Naive thymus-derived CD4-positive, alpha-beta T cell (primary cell): ENCODE results near the gene CEPT1. TPM values are rescaled to one million over a fixed set of nuclear protein-coding genes. Genes with fewer than 3 reads are reported as not detected.

Source experiments
- ATAC-seq: fragments of 150-1000 bp; cut with Tn5 transposase; 2 replicates; pipeline ENCODE4 v1.10.0; 2021; ENCODE audit warnings: mild to moderate bottlenecking, moderate library complexity
- CTCF ChIA-PET: fragments of 350-600 bp; sonication (Branson Sonifier 250); formaldehyde crosslinking; loops from one replicate; lab custom pipeline; 2021; ENCODE audit warnings: antibody characterized with exemption; lab: Charles Lee
- POLR2A ChIA-PET: fragments of 350-600 bp; sonication (Branson Sonifier 250); formaldehyde crosslinking; loops from one replicate; lab custom pipeline; 2021; ENCODE audit warnings: antibody characterized with exemption, inconsistent platforms; lab: Charles Lee
- DNase-seq, 9 donors: peaks; one replicate each; pipeline versions ENCODE4 v3.0.0 to v3.0.0-alpha.2; 2020 to 2022; ENCODE audit warnings: mixed read lengths in 1 of 9
- H3K27ac ChIP-seq: one replicate; pipeline ENCODE4 v1.7.0; 2013; ENCODE audit warnings: mild to moderate bottlenecking, low read depth, low read length, moderate library complexity
- H3K27me3 ChIP-seq, 2 donors: one replicate each; pipeline ENCODE4 v1.7.0; 2013; ENCODE audit warnings: low read length in 2 of 2, mild to moderate bottlenecking in 2 of 2, moderate library complexity in 2 of 2; ENCODE audit not compliant: control insufficient read depth in 2 of 2, insufficient read depth in 2 of 2
- H3K36me3 ChIP-seq, 3 experiments: 1 replicate in 2 of 3; 2 replicates in 1 of 3; pipeline ENCODE4 v1.7.0; 2013; ENCODE audit warnings: low read length in 3 of 3, mild to moderate bottlenecking in 3 of 3, moderate library complexity in 1 of 3; ENCODE audit not compliant: insufficient read depth in 3 of 3, control insufficient read depth in 2 of 3
- H3K4me1 ChIP-seq, 2 donors: one replicate each; pipeline ENCODE4 v1.7.0; 2013; ENCODE audit warnings: low read length in 2 of 2, mild to moderate bottlenecking in 2 of 2, moderate library complexity in 1 of 2; ENCODE audit not compliant: control insufficient read depth in 2 of 2, insufficient read depth in 2 of 2
- H3K4me3 ChIP-seq: 2 replicates; pipeline ENCODE4 v1.7.0; 2013; ENCODE audit warnings: mild to moderate bottlenecking, low read length
- H3K9me3 ChIP-seq, 3 experiments: 1 replicate in 2 of 3; 2 replicates in 1 of 3; pipeline ENCODE4 v1.7.0; 2013; ENCODE audit warnings: low read length in 3 of 3; ENCODE audit not compliant: control insufficient read depth in 2 of 3
- H3K27ac Mint-ChIP-seq, 9 donors: one replicate each; pipeline ENCODE4 v1.8.0; 2020 to 2022; ENCODE audit warnings: mixed read lengths in 9 of 9, mild to moderate bottlenecking in 8 of 9, moderate library complexity in 5 of 9, inconsistent platforms in 2 of 9
- H3K27me3 Mint-ChIP-seq, 5 donors: one replicate each; pipeline ENCODE4 v1.8.0; 2021 to 2022; ENCODE audit warnings: mixed read lengths in 5 of 5, mild to moderate bottlenecking in 1 of 5
- H3K36me3 Mint-ChIP-seq, 5 donors: one replicate each; pipeline ENCODE4 v1.8.0; 2020 to 2022; ENCODE audit warnings: mixed read lengths in 5 of 5, mild to moderate bottlenecking in 3 of 5, inconsistent platforms in 1 of 5
- H3K4me1 Mint-ChIP-seq, 7 donors: one replicate each; pipeline ENCODE4 v1.8.0; 2020 to 2022; ENCODE audit warnings: mixed read lengths in 7 of 7, mild to moderate bottlenecking in 3 of 7, inconsistent platforms in 1 of 7
- H3K4me3 Mint-ChIP-seq, 10 donors: one replicate each; pipeline ENCODE4 v1.8.0; 2020 to 2022; ENCODE audit warnings: mild to moderate bottlenecking in 10 of 10, mixed read lengths in 10 of 10, moderate library complexity in 6 of 10, inconsistent platforms in 2 of 10
- H3K9me3 Mint-ChIP-seq, 11 donors: one replicate each; pipeline ENCODE4 v1.8.0; 2020 to 2022; ENCODE audit warnings: mixed read lengths in 11 of 11, mild to moderate bottlenecking in 4 of 11, inconsistent platforms in 1 of 11, moderate library complexity in 1 of 11
- intact Hi-C, 2 donors: fragments of 100-400 bp; cut with micrococcal nuclease; formaldehyde crosslinking; loops; one replicate each; pipeline ENCODE4 v1.15.1; 2023
- polyA plus RNA-seq, 2 donors: library from polyadenylated mRNA; unstranded; fragments of 300-500 nt; fragmentation: Illumina TruSeq; gene quantifications; one replicate each; pipeline ENCODE4 v1.2.3, GENCODE V29; 2021
- total RNA-seq, 6 experiments: library from RNA in 5 of 6; stranded (reverse) in 5 of 6; gene quantifications; 1 replicate in 5 of 6; 2 replicates in 1 of 6; pipeline ENCODE4 v1.2.3 and lab custom pipeline; 2021 to 2026

Gene CEPT1
- total and polyA plus RNA-seq, 7 experiments from 2014 or later: 23.0 to 57.5 (median 39.7) TPM

- H3K9me3 ChIP-seq: no peaks in the 10 kb centered on the region
- no peaks in the 10 kb centered on the region for H3K9me3 Mint-ChIP-seq
- ChIA-PET CTCF (interaction anchor here (0.6 to 2.1 kb wide), 3 partner anchors 150 to 1531 kb away, joined by 3 to 6 read pairs (median 4); no protein-coding TSS in a partner anchor), POLR2A (interaction anchor here (0.6 to 1.2 kb wide), 5 partner anchors 56 to 337 kb away, joined by 3 to 6 read pairs (median 5); no protein-coding TSS in a partner anchor)
- peak overlapping the region in 8 of 10 donors; percentile 4 to 98 (median 66) for H3K4me3 Mint-ChIP-seq
- DNase-seq (peak in 1 of 9 donors; percentile 16), ATAC-seq (no peak)
- H3K27me3 ChIP-seq: no peaks in the 10 kb centered on the region
- no peak overlapping the region for H3K4me3 ChIP-seq
- H3K27me3 Mint-ChIP-seq: no peaks in the 10 kb centered on the region
- intact Hi-C loops: loop anchor here (5.0 kb wide), 6 partner anchors 55 to 805 kb away; partner anchors contain the start of gene RBM15 (in 1 of the 2)
- peaks cover 0 to 12% (median 0%) of the 10 kb centered on the region in 3 experiments for H3K36me3 ChIP-seq
- H3K36me3 Mint-ChIP-seq: peaks cover 4 to 23% (median 14%) of the 10 kb centered on the region in 5 donors
- peaks cover 18 to 36% of the 10 kb centered on the region in 2 donors for H3K4me1 ChIP-seq
- no peak overlapping the region for H3K27ac ChIP-seq
- peaks cover 50 to 87% (median 69%) of the 10 kb centered on the region in 7 donors for H3K4me1 Mint-ChIP-seq
- H3K27ac Mint-ChIP-seq: peak overlapping the region in 3 of 9 donors; percentile 20 to 92 (median 32)
Measured at GRCh38 chr1:111142356-111142975, 2.4 kb downstream of the CEPT1 start.

- Histone ChIP-seq H3K9me3 (no peaks in the 10 kb centered on the region), H3K4me3 (no peak overlapping the region), H3K27ac (no peak overlapping the region), H3K36me3 (peaks cover 0 to 20% (median 9%) of the 10 kb centered on the region in 3 experiments), H3K4me1 (peaks cover 14 to 36% of the 10 kb centered on the region in 2 donors), H3K27me3 (no peaks in the 10 kb centered on the region)
- CTCF ChIA-PET: no interaction called here
- Mint-ChIP-seq H3K9me3 (no peaks in the 10 kb centered on the region), H3K4me3 (peak overlapping the region in 7 of 10 donors; percentile 1 to 44 (median 24)), H3K36me3 (peaks cover 7 to 34% (median 23%) of the 10 kb centered on the region in 5 donors), H3K4me1 (peaks cover 48 to 93% (median 82%) of the 10 kb centered on the region in 7 donors), H3K27ac (peak overlapping the region in 2 of 9 donors; percentile 20 to 59), H3K27me3 (no peaks in the 10 kb centered on the region)
- ATAC-seq: no peak
- POLR2A ChIA-PET: no interaction called here
- no peak for DNase-seq
- intact Hi-C loops: no loop called here
Measured at GRCh38 chr1:111145542-111145941, 5.5 kb downstream of the CEPT1 start.

GRCh38 chr1:111145963-111146768, 6.1 kb downstream of the CEPT1 start:
- no peak overlapping the region for H3K4me3 ChIP-seq
- H3K27ac ChIP-seq: no peak overlapping the region
- Mint-ChIP-seq H3K27me3 (no peaks in the 10 kb centered on the region), H3K27ac (peak overlapping the region in 7 of 9 donors; percentile 1 to 59 (median 32)), H3K36me3 (peaks cover 7 to 37% (median 23%) of the 10 kb centered on the region in 5 donors), H3K4me1 (peaks cover 44 to 94% (median 80%) of the 10 kb centered on the region in 7 donors), H3K9me3 (no peaks in the 10 kb centered on the region), H3K4me3 (peak overlapping the region in 8 of 10 donors; percentile 1 to 44 (median 24))
- peaks cover 0 to 20% (median 9%) of the 10 kb centered on the region in 3 experiments for H3K36me3 ChIP-seq
- intact Hi-C loops: loop anchor here in 1 of 2 donors (2.0 kb wide), 1 partner anchor 17 kb away; no protein-coding TSS in a partner anchor
- CTCF ChIA-PET: interaction anchor here (0.7 to 1.6 kb wide), 2 partner anchors 41 to 115 kb away, joined by 4 read pairs; no protein-coding TSS in a partner anchor
- peaks cover 10 to 31% of the 10 kb centered on the region in 2 donors for H3K4me1 ChIP-seq
- ATAC-seq: no peak
- H3K9me3 ChIP-seq: no peaks in the 10 kb centered on the region
- DNase-seq: no peak
- POLR2A ChIA-PET: interaction anchor here (0.7 kb wide), 1 partner anchor 53 kb away, joined by 3 read pairs; no protein-coding TSS in a partner anchor
- H3K27me3 ChIP-seq: no peaks in the 10 kb centered on the region

GRCh38 chr1:111147948-111148347, 7.9 kb downstream of the CEPT1 start:
- Histone ChIP-seq H3K27me3 (no peaks in the 10 kb centered on the region), H3K36me3 (peaks cover 0 to 21% (median 9%) of the 10 kb centered on the region in 3 experiments), H3K9me3 (no peaks in the 10 kb centered on the region), H3K27ac (no peak overlapping the region), H3K4me3 (no peak overlapping the region), H3K4me1 (peaks cover 4 to 26% of the 10 kb centered on the region in 2 donors)
- ATAC-seq (no peak), DNase-seq (no peak)
- POLR2A ChIA-PET: interaction anchor here (0.5 kb wide), 1 partner anchor 16 kb away, joined by 3 read pairs; no protein-coding TSS in a partner anchor
- intact Hi-C loops: loop anchor here in 1 of 2 donors (2.0 kb wide), 1 partner anchor 15 kb away; no protein-coding TSS in a partner anchor
- CTCF ChIA-PET: interaction anchor here (1.6 kb wide), 1 partner anchor 117 kb away, joined by 4 read pairs; no protein-coding TSS in a partner anchor
- Mint-ChIP-seq H3K27ac (peak overlapping the region in 1 of 9 donors; percentile 4), H3K36me3 (peaks cover 7 to 51% (median 40%) of the 10 kb centered on the region in 5 donors), H3K9me3 (no peaks in the 10 kb centered on the region), H3K27me3 (no peaks in the 10 kb centered on the region), H3K4me3 (peak overlapping the region in 2 of 10 donors; percentile 25 to 73), H3K4me1 (peaks cover 48 to 94% (median 80%) of the 10 kb centered on the region in 7 donors)

GRCh38 chr1:111148376-111148881, 8.4 kb downstream of the CEPT1 start:
- peaks cover 0 to 26% (median 9%) of the 10 kb centered on the region in 3 experiments for H3K36me3 ChIP-seq

More at GRCh38 chr1:111148376-111148881, 8.4 kb downstream of the CEPT1 start:
- peak overlapping the region in 2 of 9 donors; percentile 12 to 18 for H3K27ac Mint-ChIP-seq
- H3K36me3 Mint-ChIP-seq: peaks cover 11 to 56% (median 45%) of the 10 kb centered on the region in 5 donors
- Histone ChIP-seq H3K4me3 (no peak overlapping the region), H3K4me1 (peaks cover 4 to 29% of the 10 kb centered on the region in 2 donors), H3K9me3 (no peaks in the 10 kb centered on the region), H3K27ac (no peak overlapping the region), H3K27me3 (no peaks in the 10 kb centered on the region)
- POLR2A ChIA-PET: interaction anchor here (0.5 kb wide), 1 partner anchor 17 kb away, joined by 3 read pairs; no protein-coding TSS in a partner anchor
- H3K4me1 Mint-ChIP-seq: peaks cover 49 to 94% (median 80%) of the 10 kb centered on the region in 7 donors
- CTCF ChIA-PET: interaction anchor here (0.8 to 1.2 kb wide), 2 partner anchors 54 to 185 kb away, joined by 3 to 6 read pairs; no protein-coding TSS in a partner anchor
- H3K27me3 Mint-ChIP-seq: no peaks in the 10 kb centered on the region
- no peak for ATAC-seq
- intact Hi-C loops: no loop called here
- H3K4me3 Mint-ChIP-seq: peak overlapping the region in 7 of 10 donors; percentile 15 to 73 (median 46)
- DNase-seq: no peak
- H3K9me3 Mint-ChIP-seq: no peaks in the 10 kb centered on the region
